A549 (cell line): Measurements from ENCODE around the gene FMOD. TPM values are rescaled to one million over a fixed set of nuclear protein-coding genes. Genes with fewer than 3 reads are reported as not detected.

ENCODE experiments used
- ATAC-seq, 2 experiments: fragments of 200-7000 bp in 1 of 2; fragments of >200 bp in 1 of 2; cut with Nextera tagmentation in 1 of 2; cut with Tn5 transposase in 1 of 2; 3 replicates each; pipeline versions ENCODE4 v1.8.0 to v1.9.1; 2018 to 2020; ENCODE audit warnings: mild to moderate bottlenecking in 1 of 2, moderate library complexity in 1 of 2
- CTCF ChIA-PET: fragments of 300-600 bp; sonication (Branson Sonifier 250); formaldehyde crosslinking; extraction: SDS; loops from one replicate; lab custom pipeline; 2021; ENCODE audit warnings: antibody characterized with exemption, inconsistent platforms; lab: Yijun Ruan, JAX
- POLR2A ChIA-PET: fragments of 350-600 bp; formaldehyde crosslinking; extraction: SDS; loops from one replicate; lab custom pipeline; 2021; ENCODE audit warnings: antibody characterized with exemption, inconsistent platforms; lab: Yijun Ruan, JAX
- DNase-seq, 2 experiments: peaks; one replicate each; pipeline versions ENCODE4 v3.0.0 to v3.0.0-alpha.2; 2011 to 2016; ENCODE audit warnings: low read depth in 1 of 2, low spot score in 1 of 2
- FAIRE-seq: peaks from 2 replicates; lab custom pipeline; 2011; peaks lifted over from hg19 to GRCh38; lab: Jason Lieb, UNC
- H3K27ac ChIP-seq, 2 experiments: fragments of >200 bp; sonication (Bioruptor Twin); formaldehyde crosslinking; 3 replicates each; pipeline ENCODE4 v1.5.1; 2016 to 2017
- H3K4me1 ChIP-seq: fragments of >200 bp; sonication (Bioruptor Twin); formaldehyde crosslinking; 3 replicates; pipeline ENCODE4 v1.6.1; 2016
- H3K4me2 ChIP-seq: fragments of >200 bp; sonication (Bioruptor Twin); formaldehyde crosslinking; 3 replicates; pipeline ENCODE4 v1.6.1; 2016
- H3K4me3 ChIP-seq: fragments of >200 bp; sonication (Bioruptor Twin); formaldehyde crosslinking; 3 replicates; pipeline ENCODE4 v1.5.1; 2016
- H3K9me3 ChIP-seq: fragments of >200 bp; sonication (Bioruptor Twin); formaldehyde crosslinking; 3 replicates; pipeline ENCODE4 v1.6.1; 2016
- ATOH8 ChIP-seq: fragments of 250-450 bp; sonication (Bioruptor Pico); IDR thresholded peaks from 2 replicates; pipeline ENCODE4 v1.5.0; 2020; ENCODE audit warnings: low read depth, mild to moderate bottlenecking, moderate library complexity
- CHD4 ChIP-seq: fragments of 200-600 bp; sonication (generic); IDR thresholded peaks from 2 replicates; pipeline ENCODE4 v1.6.1; 2016; ENCODE audit warnings: antibody characterized with exemption, mild to moderate bottlenecking, borderline replicate concordance
- E2F6 ChIP-seq: IDR thresholded peaks from 2 replicates; pipeline ENCODE4 v1.6.1; 2012; ENCODE audit warnings: low read depth, borderline replicate concordance
- EP300 ChIP-seq, 2 experiments: fragments of >200 bp; sonication (Bioruptor Twin); formaldehyde crosslinking; IDR thresholded peaks; 2 replicates in 1 of 2; 3 replicates in 1 of 2; pipeline ENCODE4 v1.6.1; 2016 to 2017
- FOSB ChIP-seq: fragments of 250-450 bp; sonication (Bioruptor Pico); IDR thresholded peaks from 2 replicates; pipeline ENCODE4 v1.5.0; 2020; ENCODE audit warnings: mild to moderate bottlenecking, moderate library complexity
- HDAC2 ChIP-seq: fragments of 200-600 bp; sonication (generic); IDR thresholded peaks from 2 replicates; pipeline ENCODE4 v1.6.1; 2016
- HEYL ChIP-seq: fragments of 250-450 bp; sonication (Bioruptor Pico); IDR thresholded peaks from 2 replicates; pipeline ENCODE4 v1.8.0; 2021; ENCODE audit warnings: mild to moderate bottlenecking, moderate library complexity
- HMGXB4 ChIP-seq: fragments of 250-450 bp; sonication (Bioruptor Pico); IDR thresholded peaks from 2 replicates; pipeline ENCODE4 v1.5.0; 2021; ENCODE audit warnings: mild to moderate bottlenecking, moderate library complexity, borderline replicate concordance
- HOXA7 ChIP-seq: fragments of 250-450 bp; sonication (Bioruptor Pico); IDR thresholded peaks from 2 replicates; pipeline ENCODE4 v1.5.0; 2020; ENCODE audit warnings: mild to moderate bottlenecking, moderate library complexity
- JUN ChIP-seq, 2 experiments: fragments of >200 bp; sonication (Bioruptor Twin); formaldehyde crosslinking; IDR thresholded peaks; 2 replicates in 1 of 2; 3 replicates in 1 of 2; pipeline ENCODE4 v1.6.1; 2016 to 2017
- KDM1A ChIP-seq: fragments of 200-600 bp; sonication (generic); IDR thresholded peaks from 2 replicates; pipeline ENCODE4 v1.6.1; 2016; ENCODE audit warnings: low read depth, mild to moderate bottlenecking
- MAZ ChIP-seq: fragments of 150-350 bp; IDR thresholded peaks from 2 replicates; pipeline ENCODE4 v1.6.1; 2014; ENCODE audit warnings: antibody characterized with exemption, low read depth, low read length, borderline replicate concordance
- NR3C1 ChIP-seq: fragments of >200 bp; sonication (Bioruptor Twin); formaldehyde crosslinking; IDR thresholded peaks from 3 replicates; pipeline ENCODE4 v1.6.1; 2017
- PHF8 ChIP-seq: fragments of 200-600 bp; sonication (generic); IDR thresholded peaks from 2 replicates; pipeline ENCODE4 v1.6.1; 2016; ENCODE audit warnings: low read depth, mild to moderate bottlenecking, antibody characterized with exemption, moderate library complexity, borderline replicate concordance
- POLR2A ChIP-seq: IDR thresholded peaks from 2 replicates; pipeline ENCODE4 v1.6.1; 2012; ENCODE audit warnings: mild to moderate bottlenecking, low read length
- RCOR1 ChIP-seq: fragments of 150-350 bp; IDR thresholded peaks from 2 replicates; pipeline ENCODE4 v1.6.1; 2014; ENCODE audit warnings: antibody characterized with exemption, low read length, low read depth
- RFX5 ChIP-seq: fragments of 450-650 bp; IDR thresholded peaks from 2 replicates; pipeline ENCODE4 v1.7.1; 2014; ENCODE audit warnings: antibody characterized with exemption, mild to moderate bottlenecking, moderate library complexity
- RNF2 ChIP-seq: fragments of 200-600 bp; sonication (generic); IDR thresholded peaks from 2 replicates; pipeline ENCODE4 v1.6.1; 2016; ENCODE audit warnings: low read depth, mild to moderate bottlenecking, antibody characterized with exemption, moderate library complexity, borderline replicate concordance
- TP53 ChIP-seq: fragments of 250-450 bp; sonication (Bioruptor Pico); IDR thresholded peaks from 2 replicates; pipeline ENCODE4 v1.5.0; 2021; ENCODE audit warnings: mild to moderate bottlenecking, moderate library complexity
- USF2 ChIP-seq: fragments of 450-650 bp; IDR thresholded peaks from 2 replicates; pipeline ENCODE4 v1.6.1; 2014; ENCODE audit warnings: antibody characterized with exemption
- ZNF302 ChIP-seq: fragments of 250-450 bp; sonication (Bioruptor Pico); IDR thresholded peaks from 2 replicates; pipeline ENCODE4 v1.9.0; 2021; ENCODE audit warnings: inconsistent platforms, mild to moderate bottlenecking, moderate library complexity
- WGBS: methylation state at CpG from one replicate; pipeline ENCODE4 v1.1.6; 2017; ENCODE audit errors: missing lambda C conversion rate; 5-methylcytosine and 5-hydroxymethylcytosine counted together
- polyA plus RNA-seq, 4 experiments: library from polyadenylated mRNA; depleted of rRNA in 3 of 4; stranded (reverse); fragments of >200 nt; fragmentation: RNase III in 1 of 4; extraction: RNeasy Plus Mini Kit Qiagen cat#74134 plus additional on column Dnase treatment in 1 of 4; gene quantifications; 2 replicates in 3 of 4; 3 replicates in 1 of 4; pipeline ENCODE4 v1.2.3, GENCODE V29; 2011 to 2017

Gene FMOD
- polyA plus RNA-seq, 2 of the 4 experiments (the other 2 are of a cell fraction) = 0.03 TPM; not detected in 1

- TF ChIP-seq USF2 = no peak
These were observed 12.4 kb downstream of the FMOD start (continued) for GRCh38 chr1:203338335-203339036.

- ChIA-PET POLR2A (no interaction called here), CTCF (interaction anchor here (1.0 to 23.4 kb wide), 14 partner anchors 8 to 366 kb away, joined by 3 to 510 read pairs (median 20); partner anchors contain the start of genes FMOD, OPTC and PRELP)
- Histone ChIP-seq H3K4me3 (no peak overlapping the region), H3K4me2 (no peak overlapping the region), H3K9me3 (no peaks in the 10 kb centered on the region), H3K4me1 (peaks cover 6% of the 10 kb centered on the region; the same call in 2 of the 3 replicates), H3K27ac (no peak overlapping the region)
- WGBS = 5% methylated on average over 1 of the region's 1 CpG
- TF ChIP-seq RFX5 = no peak
- no peak for TF ChIP-seq NR3C1
- no peak for TF ChIP-seq USF2
- TF ChIP-seq ZNF302 (CRISPR knock-in tag) = no peak
- TF ChIP-seq HMGXB4 (CRISPR knock-in tag) = no peak
- TF ChIP-seq HOXA7 (CRISPR knock-in tag) = no peak
- no peak for TF ChIP-seq MAZ
- no peak for TF ChIP-seq HDAC2
- TF ChIP-seq TP53 (CRISPR knock-in tag) = no peak
- no peak for TF ChIP-seq RNF2
- no peak for DNase-seq
- no peak for ATAC-seq
- no peak for FAIRE-seq
These were observed 14.8 kb downstream of the FMOD start for GRCh38 chr1:203336097-203336496.

- ChIA-PET CTCF (interaction anchor here (1.0 to 23.4 kb wide), 12 partner anchors 8 to 367 kb away, joined by 3 to 510 read pairs (median 20); partner anchors contain the start of genes OPTC and PRELP), POLR2A (no interaction called here)
- H3K4me1 ChIP-seq = peaks cover 8% of the 10 kb centered on the region; the same call in 2 of the 3 replicates
- FAIRE-seq (no peak), ATAC-seq (no peak), DNase-seq (no peak)
- H3K9me3 ChIP-seq = no peaks in the 10 kb centered on the region
- no peak overlapping the region for H3K4me2 ChIP-seq
- TF ChIP-seq E2F6 (no peak), CHD4 (no peak), EP300 (IDR thresholded peaks at IDR 0.05) (no peak), PHF8 (no peak), JUN (IDR thresholded peaks at IDR 0.05) (no peak), KDM1A (no peak), HEYL (CRISPR knock-in tag) (no peak), POLR2A (no peak), FOSB (CRISPR knock-in tag) (no peak), ATOH8 (CRISPR knock-in tag) (no peak), RCOR1 (no peak)
- TF ChIP-seq, all 56 proteins: peak for 0
- WGBS = 64% methylated on average over 4 of the region's 4 CpGs
- Histone ChIP-seq H3K27ac (no peak overlapping the region), H3K4me3 (no peak overlapping the region)
These were observed 15.4 kb downstream of the FMOD start for GRCh38 chr1:203335503-203335902.
